NCI-H345 treated with DMSO at 0.1 percent for 48 hours (cell line): ENCODE measurements around the gene C3orf33.

Experiments used
- DNase-seq: peaks from one replicate; lab custom pipeline; 2025; ENCODE audit not compliant: unreplicated experiment; lab: John Stamatoyannopoulos, UW

C3orf33 gene

GRCh38 chr3:155743606-155744005 lies 62.5 kb downstream of the C3orf33 start:
- DNase-seq, result no peak

DNA sequence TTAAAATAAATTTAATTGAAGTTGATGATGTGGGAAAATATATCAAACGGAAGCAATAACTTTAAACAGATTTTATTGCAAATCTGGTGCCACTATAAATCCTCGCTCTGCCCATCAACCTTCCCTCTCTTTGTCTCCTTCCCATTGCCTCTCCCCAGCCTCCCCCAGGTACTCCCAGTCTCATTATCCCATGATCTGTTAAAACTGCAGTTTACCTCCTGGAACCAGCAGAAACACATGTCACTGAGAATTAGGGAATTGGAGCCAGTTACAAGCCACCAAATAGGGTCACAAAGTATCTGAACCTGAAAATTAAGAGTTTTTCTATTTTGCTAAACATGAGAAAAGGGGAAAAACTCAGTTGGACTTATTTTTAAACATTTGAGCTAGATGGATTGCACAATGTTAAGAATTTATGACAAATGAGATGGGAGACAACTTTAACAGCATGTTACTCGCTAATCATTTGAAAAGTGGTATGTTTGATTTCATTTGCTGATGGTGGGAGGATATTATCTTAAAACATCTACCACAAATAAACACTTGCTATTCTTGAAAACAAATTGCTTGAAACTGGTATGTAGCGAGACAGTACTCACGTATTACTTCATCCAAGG lies 63.6 kb downstream of the C3orf33 start:
- no peak for DNase-seq

DNA sequence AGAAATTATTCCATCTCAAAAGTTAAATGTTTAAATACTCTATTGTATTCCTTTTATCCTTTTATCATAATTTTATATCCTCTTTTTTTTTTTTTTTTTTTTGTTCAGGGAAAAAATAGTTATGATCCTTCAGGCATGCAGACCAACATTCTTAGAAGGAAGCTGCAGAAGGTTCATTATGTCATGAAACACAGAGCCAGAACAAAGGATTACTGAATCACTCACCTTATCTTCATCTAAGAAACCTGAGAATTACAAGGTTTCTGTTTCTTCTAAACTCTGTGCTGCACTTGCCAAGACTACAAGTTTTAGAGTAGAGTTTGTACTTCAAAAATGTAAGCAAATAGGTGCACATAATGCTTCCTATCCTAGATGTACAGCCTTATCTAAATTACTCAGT lies 64.5 kb downstream of the C3orf33 start:
- no peak for DNase-seq

DNA sequence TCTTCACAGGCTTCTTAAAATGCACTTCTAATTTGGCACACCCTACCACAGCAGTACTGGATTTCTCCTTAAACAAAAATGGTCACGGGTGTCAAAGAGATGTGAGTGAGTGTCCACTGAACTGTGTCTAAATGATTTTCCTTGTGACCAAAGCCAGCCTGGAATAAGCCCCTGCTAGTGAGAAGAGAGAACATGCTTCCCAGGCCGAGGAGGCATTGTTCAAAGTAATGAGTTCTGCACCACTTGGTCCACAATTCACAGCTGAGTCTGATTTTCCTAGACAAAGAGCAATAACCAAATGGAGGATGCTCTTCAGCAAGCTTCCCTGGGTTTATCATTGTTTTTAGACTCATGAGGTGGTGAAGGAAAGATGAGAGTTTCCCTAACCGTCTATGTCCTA lies 65.0 kb downstream of the C3orf33 start:
- DNase-seq, result no peak

DNA sequence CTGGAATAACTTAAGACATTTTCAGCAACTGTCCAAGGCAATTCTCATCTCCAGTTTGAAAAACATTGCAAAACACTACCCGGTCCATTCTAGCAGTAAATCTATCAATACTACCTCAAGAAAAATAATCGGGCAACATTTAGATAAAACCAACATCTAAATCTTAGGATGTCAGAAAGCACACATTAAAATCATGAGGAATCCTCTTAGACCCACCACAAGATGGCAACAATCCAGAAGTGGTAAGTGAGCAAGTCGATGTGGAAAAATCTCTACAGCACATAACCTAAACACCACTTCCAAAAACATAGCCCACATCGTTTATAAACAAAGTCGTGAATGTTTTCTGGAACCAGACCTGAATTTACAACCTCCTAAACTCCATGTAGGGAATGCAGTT lies 66.9 kb downstream of the C3orf33 start:
- DNase-seq, result no peak

DNA sequence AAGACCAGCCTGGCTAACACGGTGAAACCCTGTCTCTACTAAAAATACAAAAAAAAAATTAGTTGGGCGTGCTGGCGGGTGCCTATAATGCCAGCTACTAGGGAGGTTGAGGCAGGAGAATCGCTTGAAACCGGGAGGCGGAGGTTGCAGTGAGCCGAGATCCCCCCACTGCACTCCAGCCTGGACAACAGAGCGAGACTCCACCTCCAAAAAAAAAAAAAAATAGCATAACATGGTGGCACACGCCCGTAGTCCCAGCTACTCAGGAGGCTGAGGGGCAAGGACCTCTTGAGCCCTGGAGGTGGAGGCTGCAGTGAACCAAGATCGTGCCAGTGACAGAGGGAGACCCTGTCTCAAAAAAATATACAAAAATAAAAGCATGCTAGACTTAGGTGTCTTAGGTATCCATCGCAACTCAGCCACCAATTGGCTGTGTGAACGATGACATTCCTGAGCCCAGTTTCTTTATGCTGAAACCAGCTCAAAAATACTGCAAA lies 67.5 kb downstream of the C3orf33 start:
- no peak for DNase-seq

GRCh38 chr3:155737844-155738460 lies 68.1 kb downstream of the C3orf33 start:
- DNase-seq, result no peak

DNA sequence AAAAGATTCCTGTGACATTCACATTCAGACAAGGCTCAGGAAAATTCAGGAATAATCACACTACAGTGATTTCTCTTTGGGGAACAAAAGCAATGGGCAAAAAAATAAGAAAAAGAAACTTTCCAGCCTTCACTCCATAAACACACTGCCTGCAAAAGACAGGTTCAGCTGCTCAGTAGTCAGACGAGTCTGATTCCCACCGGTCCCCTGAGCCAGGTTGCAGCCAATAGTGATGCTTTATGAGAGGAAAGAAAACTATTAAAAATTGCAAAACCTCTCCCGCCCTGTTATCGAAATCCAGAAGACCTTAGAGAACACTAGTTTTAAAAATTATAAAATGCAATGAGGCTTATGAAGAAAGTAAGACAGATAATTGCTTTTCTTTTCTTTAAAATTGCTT lies 69.7 kb downstream of the C3orf33 start:
- no peak for DNase-seq

- no peak for DNase-seq
These were observed 75.2 kb downstream of the C3orf33 start for GRCh38 chr3:155730843-155731242.

DNA sequence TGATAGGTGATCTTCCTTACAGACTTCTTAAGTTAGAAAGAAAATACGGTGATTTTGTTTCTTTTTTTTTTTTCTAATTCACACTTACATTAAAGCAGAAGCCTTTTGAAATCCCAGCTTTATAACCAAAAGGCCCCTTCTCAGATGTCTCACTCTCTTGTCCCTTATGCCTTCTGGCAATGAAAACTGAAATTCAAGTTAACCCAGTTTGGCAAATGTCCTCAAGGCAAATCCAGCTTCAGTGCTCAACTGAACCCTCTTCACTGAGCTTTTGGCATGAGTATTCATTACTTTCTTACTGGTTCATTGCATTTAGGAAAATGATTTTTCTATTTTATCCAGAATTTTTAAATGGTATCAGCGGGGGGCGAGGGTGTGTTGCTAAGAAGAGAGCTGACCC lies 78.2 kb downstream of the C3orf33 start:
- DNase-seq, result no peak

DNA sequence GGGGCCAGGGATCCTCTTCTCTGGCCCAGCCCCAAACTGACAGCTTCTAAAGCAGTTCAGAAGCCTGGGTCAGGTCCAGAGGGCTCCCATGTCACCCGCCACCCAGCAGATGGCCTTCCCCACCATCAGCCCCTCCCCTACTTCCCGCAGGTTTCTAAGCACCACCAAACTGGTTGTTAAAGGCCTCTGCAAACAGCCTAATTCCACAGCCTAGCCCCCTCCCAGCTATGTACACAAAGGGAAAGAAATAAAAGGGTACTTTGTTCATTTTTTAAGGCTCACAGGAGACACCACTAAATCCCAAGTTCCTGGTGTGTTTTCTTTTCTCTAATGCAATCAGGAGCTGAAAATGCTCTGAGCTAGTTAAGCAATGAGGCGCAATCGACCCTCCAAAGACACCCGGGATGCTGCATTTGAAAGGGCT lies 91.8 kb downstream of the C3orf33 start:
- DNase-seq, result no peak
